Upper lobe of right lung (tissue), 1 donor: Measurements from ENCODE around the gene MYO1G. TPM values are rescaled to one million over a fixed set of nuclear protein-coding genes. Genes with fewer than 3 reads are reported as not detected.
"Not testable (repeated sequence)": the region's sequence is repeated elsewhere in the genome, so short reads cannot be mapped to it uniquely, and the experiment has no call there.

Source experiments
- ATAC-seq: fragments of 200-7000 bp; cut with Tn5 transposase; one replicate; pipeline ENCODE4 v1.9.1; 2020; ENCODE audit warnings: mild to moderate bottlenecking, moderate library complexity
- DNase-seq: peaks from one replicate; pipeline ENCODE4 v3.0.0-alpha.2; 2020
- H3K27ac ChIP-seq: fragments of 200-600 bp; one replicate; pipeline ENCODE4 v1.8.0; 2022
- H3K27me3 ChIP-seq: fragments of 200-600 bp; one replicate; pipeline ENCODE4 v1.8.0; 2022; ENCODE audit warnings: mild to moderate bottlenecking
- H3K36me3 ChIP-seq: fragments of 200-600 bp; one replicate; pipeline ENCODE4 v1.8.0; 2022
- H3K4me1 ChIP-seq: fragments of 200-600 bp; one replicate; pipeline ENCODE4 v1.8.0; 2022
- H3K4me3 ChIP-seq: fragments of 200-600 bp; one replicate; pipeline ENCODE4 v1.8.0; 2022; ENCODE audit warnings: mild to moderate bottlenecking
- H3K9me3 ChIP-seq: fragments of 200-600 bp; one replicate; pipeline ENCODE4 v1.8.0; 2022
- CTCF ChIP-seq: fragments of 200-600 bp; IDR thresholded peaks from one replicate; pipeline ENCODE4 v1.8.0; 2022; ENCODE audit warnings: antibody characterized with exemption
- intact Hi-C: fragments of 100-400 bp; cut with DNase I; formaldehyde crosslinking; loops from one replicate; pipeline ENCODE4 v1.11.0; 2022
- total RNA-seq: library from RNA; stranded (reverse); fragmentation: NEBNext Ultra II Directional; extraction: Animal tissue kit (Norgen Biotek cat#: 25700); gene quantifications from one replicate; pipeline ENCODE4 v1.2.1, GENCODE V29; 2021
- donor health status: DM: no; HTN: yes; CAD: no; lungs with severe emphysema.

MYO1G gene
- total RNA-seq, 1 donor from 2014 or later, result 21.0 TPM

- no peaks in the 10 kb centered on the region for H3K9me3 ChIP-seq
- H3K36me3 ChIP-seq, result no peaks in the 10 kb centered on the region
- no peaks in the 10 kb centered on the region for H3K4me1 ChIP-seq
- no peak overlapping the region for H3K4me3 ChIP-seq
- no peaks in the 10 kb centered on the region for H3K27me3 ChIP-seq
- intact Hi-C loops, result no loop called here
- ATAC-seq (no peak), DNase-seq (no peak)
- TF ChIP-seq CTCF, result no peak
- H3K27ac ChIP-seq, result no peak overlapping the region
Observed at GRCh38 chr7:44937426-44937825, 41.4 kb downstream of the MYO1G start.

GRCh38 chr7:44936322-44936721 lies 42.5 kb downstream of the MYO1G start:
- intact Hi-C loops, result no loop called here
- no peaks in the 10 kb centered on the region for H3K36me3 ChIP-seq
- H3K4me3 ChIP-seq, result no peak overlapping the region
- no peak for DNase-seq
- no peaks in the 10 kb centered on the region for H3K27me3 ChIP-seq
- ATAC-seq, result no peak
- H3K27ac ChIP-seq, result no peak overlapping the region
- H3K9me3 ChIP-seq, result no peaks in the 10 kb centered on the region
- TF ChIP-seq CTCF, result no peak
- no peaks in the 10 kb centered on the region for H3K4me1 ChIP-seq

- no peak for ATAC-seq
- Histone ChIP-seq H3K4me3 (no peak overlapping the region), H3K27ac (no peak overlapping the region), H3K9me3 (no peaks in the 10 kb centered on the region), H3K27me3 (no peaks in the 10 kb centered on the region), H3K4me1 (no peaks in the 10 kb centered on the region), H3K36me3 (no peaks in the 10 kb centered on the region)
- TF ChIP-seq CTCF, result no peak
- DNase-seq, result no peak
- intact Hi-C loops, result no loop called here
Observed at GRCh38 chr7:44935583-44935982, 43.2 kb downstream of the MYO1G start.

- DNase-seq (no peak), ATAC-seq (no peak)
- Histone ChIP-seq H3K36me3 (no peaks in the 10 kb centered on the region), H3K4me3 (no peak overlapping the region), H3K27ac (no peak overlapping the region), H3K9me3 (no peaks in the 10 kb centered on the region), H3K27me3 (no peaks in the 10 kb centered on the region), H3K4me1 (no peaks in the 10 kb centered on the region)
- no peak for TF ChIP-seq CTCF
- intact Hi-C loops, result no loop called here
Observed at GRCh38 chr7:44935016-44935415, 43.8 kb downstream of the MYO1G start.

GRCh38 chr7:44934510-44934909 lies 44.3 kb downstream of the MYO1G start:
- ATAC-seq, intact Hi-C loops, H3K4me1 ChIP-seq, H3K27ac ChIP-seq, H3K27me3 ChIP-seq, H3K9me3 ChIP-seq, H3K36me3 ChIP-seq, H3K4me3 ChIP-seq, DNase-seq: not testable (repeated sequence)

GRCh38 chr7:44930921-44931320 lies 47.9 kb downstream of the MYO1G start:
- intact Hi-C loops, result no loop called here
- no peaks in the 10 kb centered on the region for H3K4me1 ChIP-seq
- H3K27ac ChIP-seq, result no peak overlapping the region
- H3K27me3 ChIP-seq, result peaks cover 7% of the 10 kb centered on the region
- no peak overlapping the region for H3K4me3 ChIP-seq
- TF ChIP-seq CTCF, result no peak
- ATAC-seq, result no peak
- no peaks in the 10 kb centered on the region for H3K36me3 ChIP-seq
- no peak for DNase-seq
- H3K9me3 ChIP-seq, result no peaks in the 10 kb centered on the region
